Measurements from ENCODE around the gene TIPRL. TPM values are rescaled to one million over a fixed set of nuclear protein-coding genes. Genes with fewer than 3 reads are reported as not detected.
"Not testable (repeated sequence)": the region's sequence is repeated elsewhere in the genome, so short reads cannot be mapped to it uniquely, and the experiment has no call there.

TIPRL gene
- total and polyA plus RNA-seq, 2 experiments from 2014 or later = 44.2 to 47.6 TPM

DNA sequence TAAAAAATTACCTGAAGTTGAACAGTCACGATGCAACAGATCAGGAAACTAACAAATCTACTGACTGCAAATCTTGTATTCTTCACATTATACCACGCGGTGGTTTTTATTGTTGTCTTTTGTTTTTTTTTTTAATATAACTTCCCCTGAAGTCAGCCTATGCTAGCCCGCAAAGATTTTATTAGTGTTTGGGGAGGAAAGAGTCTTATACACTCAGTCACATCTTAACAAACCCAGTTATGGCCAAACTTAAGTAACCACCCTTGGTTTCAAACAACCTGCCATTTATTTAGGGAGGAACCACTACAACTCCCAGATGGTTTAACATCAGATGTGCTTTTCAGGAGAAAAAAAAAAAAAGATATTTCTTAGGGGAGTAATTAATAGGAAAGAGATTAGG lies 26.8 kb upstream of the TIPRL start:
- 75% methylated on average over 4 of the region's 4 CpGs for WGBS (ENCODE audit: low lambda C conversion rate, missing lambda C conversion rate)
- TF ChIP-seq EZH2phosphoT487 (IDR thresholded peaks at IDR 0.05; ENCODE audit: low read depth, severe bottlenecking, unreplicated experiment) = no peak
- no peak for TF ChIP-seq EZH2 (IDR thresholded peaks at IDR 0.05; ENCODE audit: borderline replicate concordance)
- TF ChIP-seq, protein P1, sequence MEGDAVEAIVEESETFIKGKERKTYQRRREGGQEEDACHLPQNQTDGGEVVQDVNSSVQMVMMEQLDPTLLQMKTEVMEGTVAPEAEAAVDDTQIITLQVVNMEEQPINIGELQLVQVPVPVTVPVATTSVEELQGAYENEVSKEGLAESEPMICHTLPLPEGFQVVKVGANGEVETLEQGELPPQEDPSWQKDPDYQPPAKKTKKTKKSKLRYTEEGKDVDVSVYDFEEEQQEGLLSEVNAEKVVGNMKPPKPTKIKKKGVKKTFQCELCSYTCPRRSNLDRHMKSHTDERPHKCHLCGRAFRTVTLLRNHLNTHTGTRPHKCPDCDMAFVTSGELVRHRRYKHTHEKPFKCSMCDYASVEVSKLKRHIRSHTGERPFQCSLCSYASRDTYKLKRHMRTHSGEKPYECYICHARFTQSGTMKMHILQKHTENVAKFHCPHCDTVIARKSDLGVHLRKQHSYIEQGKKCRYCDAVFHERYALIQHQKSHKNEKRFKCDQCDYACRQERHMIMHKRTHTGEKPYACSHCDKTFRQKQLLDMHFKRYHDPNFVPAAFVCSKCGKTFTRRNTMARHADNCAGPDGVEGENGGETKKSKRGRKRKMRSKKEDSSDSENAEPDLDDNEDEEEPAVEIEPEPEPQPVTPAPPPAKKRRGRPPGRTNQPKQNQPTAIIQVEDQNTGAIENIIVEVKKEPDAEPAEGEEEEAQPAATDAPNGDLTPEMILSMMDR (IDR thresholded peaks at IDR 0.05; ENCODE audit: poor library complexity) = no peak
- no peaks in the 10 kb centered on the region for H3K36me3 ChIP-seq (replicated peaks; ENCODE audit: insufficient read depth, low read depth)
- no peak overlapping the region for H3K27ac ChIP-seq
- H3K9me3 ChIP-seq (ENCODE audit: low read depth) = no peaks in the 10 kb centered on the region
- H3K27me3 ChIP-seq = no peaks in the 10 kb centered on the region
- H4K20me1 ChIP-seq (ENCODE audit: insufficient read depth, poor library complexity, severe bottlenecking) = no peaks in the 10 kb centered on the region
- no peaks in the 10 kb centered on the region for H3K79me2 ChIP-seq
- no peaks in the 10 kb centered on the region for H3K4me1 ChIP-seq (ENCODE audit: insufficient read depth)
- H3K4me2 ChIP-seq = no peak overlapping the region
- no peak overlapping the region for H2AFZ ChIP-seq
- H3K9me2 ChIP-seq (replicated peaks; ENCODE audit: insufficient read depth) = no peaks in the 10 kb centered on the region
- no peak overlapping the region for H3K4me3 ChIP-seq
- DNase-seq (ENCODE audit: low spot score) = no peak

DNA sequence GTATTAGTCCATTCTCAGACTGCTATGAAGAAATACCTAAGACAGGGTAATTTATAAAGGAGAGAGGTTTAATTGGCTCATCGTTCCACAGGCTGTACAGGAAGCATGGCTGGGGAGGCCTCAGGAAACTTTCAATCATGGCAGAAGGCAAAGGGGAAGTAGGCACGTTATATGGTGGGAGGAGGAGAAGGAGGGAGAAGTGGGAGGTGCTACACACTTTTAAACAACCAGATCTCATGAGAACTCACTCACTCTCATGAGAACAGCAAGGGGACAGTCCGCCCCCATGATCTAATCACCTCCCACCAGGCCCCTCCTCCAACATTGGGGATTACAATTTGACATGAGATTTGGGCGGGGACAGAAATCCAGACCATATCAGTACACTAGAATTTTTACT lies 24.1 kb upstream of the TIPRL start:
- WGBS (ENCODE audit: low lambda C conversion rate, missing lambda C conversion rate) = 84% methylated on average over 4 of the region's 4 CpGs
- H3K27ac ChIP-seq; H3K9me3 ChIP-seq (ENCODE audit: low read depth); H3K27me3 ChIP-seq; H3K36me3 ChIP-seq (replicated peaks; ENCODE audit: insufficient read depth, low read depth); DNase-seq (ENCODE audit: low spot score); H3K79me2 ChIP-seq; H3K4me3 ChIP-seq; H3K9me2 ChIP-seq (replicated peaks; ENCODE audit: insufficient read depth); H3K4me2 ChIP-seq; H3K4me1 ChIP-seq (ENCODE audit: insufficient read depth); H2AFZ ChIP-seq; H4K20me1 ChIP-seq (ENCODE audit: insufficient read depth, poor library complexity, severe bottlenecking): not testable (repeated sequence)

DNA sequence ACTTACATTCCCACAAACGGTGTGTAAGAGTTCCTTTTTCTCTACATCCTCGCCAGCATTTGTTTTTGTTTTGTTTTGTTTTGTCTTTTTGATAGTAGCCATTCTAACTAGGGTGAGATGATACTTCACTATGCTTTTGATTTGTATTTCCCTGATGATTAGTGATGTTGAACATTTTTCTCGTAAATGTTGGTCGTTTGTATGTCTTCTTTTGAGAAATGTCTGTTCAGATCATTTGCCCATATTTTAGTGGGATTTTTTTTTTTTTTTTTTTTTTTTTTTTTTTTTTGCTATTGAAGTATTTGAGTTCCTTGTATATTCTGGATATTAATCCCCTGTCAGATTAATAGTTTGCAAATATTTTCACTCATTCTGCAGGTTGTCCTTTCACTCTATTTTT lies 22.9 kb upstream of the TIPRL start:
- no peaks in the 10 kb centered on the region for H3K9me2 ChIP-seq (replicated peaks; ENCODE audit: insufficient read depth)
- H2AFZ ChIP-seq = no peak overlapping the region
- no peaks in the 10 kb centered on the region for H3K27me3 ChIP-seq
- no peak overlapping the region for H3K4me3 ChIP-seq
- no peak overlapping the region for H3K27ac ChIP-seq
- H3K4me2 ChIP-seq = no peak overlapping the region
- no peaks in the 10 kb centered on the region for H3K36me3 ChIP-seq (replicated peaks; ENCODE audit: insufficient read depth, low read depth)
- TF ChIP-seq EZH2phosphoT487 (IDR thresholded peaks at IDR 0.05; ENCODE audit: low read depth, severe bottlenecking, unreplicated experiment) (no peak), EZH2 (IDR thresholded peaks at IDR 0.05; ENCODE audit: borderline replicate concordance) (no peak)
- TF ChIP-seq, protein P1 (IDR thresholded peaks at IDR 0.05; ENCODE audit: poor library complexity) = no peak
- DNase-seq (ENCODE audit: low spot score) = no peak
- no peaks in the 10 kb centered on the region for H3K79me2 ChIP-seq
- H4K20me1 ChIP-seq (ENCODE audit: insufficient read depth, poor library complexity, severe bottlenecking) = no peaks in the 10 kb centered on the region
- 63% methylated on average over 4 of the region's 4 CpGs for WGBS (ENCODE audit: low lambda C conversion rate, missing lambda C conversion rate)
- H3K4me1 ChIP-seq (ENCODE audit: insufficient read depth) = no peaks in the 10 kb centered on the region
- H3K9me3 ChIP-seq (ENCODE audit: low read depth) = no peaks in the 10 kb centered on the region

- Histone ChIP-seq H3K4me3 (no peak overlapping the region), H4K20me1 (ENCODE audit: insufficient read depth, poor library complexity, severe bottlenecking) (no peaks in the 10 kb centered on the region), H3K4me2 (no peak overlapping the region), H2AFZ (no peak overlapping the region), H3K4me1 (ENCODE audit: insufficient read depth) (no peaks in the 10 kb centered on the region), H3K9me2 (replicated peaks; ENCODE audit: insufficient read depth) (no peaks in the 10 kb centered on the region), H3K9me3 (ENCODE audit: low read depth) (no peaks in the 10 kb centered on the region), H3K27ac (no peak overlapping the region), H3K27me3 (no peaks in the 10 kb centered on the region), H3K79me2 (no peaks in the 10 kb centered on the region), H3K36me3 (replicated peaks; ENCODE audit: insufficient read depth, low read depth) (no peaks in the 10 kb centered on the region)
- TF ChIP-seq EZH2 (IDR thresholded peaks at IDR 0.05; ENCODE audit: borderline replicate concordance) (no peak), EZH2phosphoT487 (IDR thresholded peaks at IDR 0.05; ENCODE audit: low read depth, severe bottlenecking, unreplicated experiment) (no peak)
- TF ChIP-seq, protein P1 (IDR thresholded peaks at IDR 0.05; ENCODE audit: poor library complexity) = no peak
- DNase-seq (ENCODE audit: low spot score) = no peak
Measured at GRCh38 chr1:168157638-168158037, 21.1 kb upstream of the TIPRL start.
